Loucy (cell line): ENCODE results near the gene GCK.

ENCODE experiments used
- H2AFZ ChIP-seq: fragments of 200-600 bp; sonication (generic); 2 replicates; pipeline ENCODE4 v1.6.0; 2016; ENCODE audit warnings: antibody characterized with exemption, mild to moderate bottlenecking, low read length, moderate library complexity
- H3F3A ChIP-seq: fragments of 200-600 bp; 2 replicates; pipeline ENCODE4 v1.6.0; 2016; ENCODE audit warnings: antibody characterized with exemption, low read depth, mild to moderate bottlenecking
- H3K27me3 ChIP-seq: fragments of 200-600 bp; sonication (generic); 2 replicates; pipeline ENCODE4 v1.6.1; 2014; ENCODE audit warnings: low read length, mild to moderate bottlenecking; ENCODE audit not compliant: insufficient read depth, poor library complexity, severe bottlenecking
- H3K36me3 ChIP-seq: fragments of 200-600 bp; sonication (generic); 2 replicates; pipeline ENCODE4 v1.6.1; 2016; ENCODE audit warnings: low read length; ENCODE audit not compliant: insufficient read depth
- H3K4me1 ChIP-seq: fragments of 200-600 bp; sonication (generic); 2 replicates; pipeline ENCODE4 v1.5.1; 2014; ENCODE audit warnings: low read length, mild to moderate bottlenecking; ENCODE audit not compliant: insufficient read depth, poor library complexity, severe bottlenecking
- H3K4me2 ChIP-seq: fragments of 200-600 bp; sonication (generic); 2 replicates; pipeline ENCODE4 v1.6.0; 2014; ENCODE audit warnings: antibody characterized with exemption, low read length, low read depth, mild to moderate bottlenecking; ENCODE audit not compliant: poor library complexity, severe bottlenecking
- H3K4me3 ChIP-seq: fragments of 200-600 bp; sonication (generic); 2 replicates; pipeline ENCODE4 v1.5.1; 2014; ENCODE audit warnings: low read length, mild to moderate bottlenecking, mixed read lengths; ENCODE audit not compliant: poor library complexity, severe bottlenecking
- H3K79me2 ChIP-seq: fragments of 200-600 bp; sonication (generic); 2 replicates; pipeline ENCODE4 v1.6.1; 2014; ENCODE audit warnings: low read length; ENCODE audit not compliant: insufficient read depth
- H3K9ac ChIP-seq: fragments of 200-600 bp; sonication (generic); 2 replicates; pipeline ENCODE4 v1.6.0; 2014; ENCODE audit warnings: mild to moderate bottlenecking, low read depth, low read length, moderate library complexity; ENCODE audit not compliant: poor library complexity, severe bottlenecking
- H3K9me2 ChIP-seq: fragments of 200-600 bp; sonication (generic); replicated peaks from 2 replicates; pipeline ENCODE4 v1.6.1; 2016; ENCODE audit warnings: low read depth, low read length, mixed read lengths
- H3K9me3 ChIP-seq: fragments of 200-600 bp; sonication (generic); 2 replicates; pipeline ENCODE4 v1.6.1; 2014; ENCODE audit warnings: mild to moderate bottlenecking, antibody characterized with exemption, low read length, low read depth; ENCODE audit not compliant: insufficient read depth
- H4K20me1 ChIP-seq: fragments of 200-600 bp; sonication (generic); 2 replicates; pipeline ENCODE4 v1.6.0; 2014; ENCODE audit warnings: antibody characterized with exemption, low read length, mild to moderate bottlenecking; ENCODE audit not compliant: insufficient read depth, poor library complexity, severe bottlenecking
- CTCF ChIP-seq: fragments of 200-600 bp; sonication (generic); conservative IDR thresholded peaks from 2 replicates; pipeline ENCODE4 v1.5.1; 2014; ENCODE audit warnings: mild to moderate bottlenecking, antibody characterized with exemption, low read length
- EZH2phosphoT487 ChIP-seq: fragments of 200-600 bp; IDR thresholded peaks from 2 replicates; pipeline ENCODE4 v1.6.1; 2018; ENCODE audit warnings: antibody characterized with exemption, mild to moderate bottlenecking, moderate library complexity, borderline replicate concordance

Gene GCK

GRCh38 chr7:44116789-44117666, 72.2 kb downstream of the GCK start:
- peaks cover 40% of the 10 kb centered on the region for H3K79me2 ChIP-seq
- H3K9me2 ChIP-seq: no peaks in the 10 kb centered on the region
- H3F3A ChIP-seq: no peaks in the 10 kb centered on the region
- H3K27me3 ChIP-seq: no peaks in the 10 kb centered on the region
- no peaks in the 10 kb centered on the region for H3K9me3 ChIP-seq
- no peak overlapping the region for H2AFZ ChIP-seq
- peaks cover 32% of the 10 kb centered on the region for H3K4me1 ChIP-seq
- TF ChIP-seq CTCF: no peak
- TF ChIP-seq EZH2phosphoT487: no peak
- no peak overlapping the region for H3K9ac ChIP-seq
- no peaks in the 10 kb centered on the region for H4K20me1 ChIP-seq
- H3K4me2 ChIP-seq: no peak overlapping the region
- H3K36me3 ChIP-seq: peaks cover 35% of the 10 kb centered on the region; the same call in 1 of the 2 replicates
- no peak overlapping the region for H3K4me3 ChIP-seq

- no peak for TF ChIP-seq CTCF
- TF ChIP-seq EZH2phosphoT487: no peak
- no peak overlapping the region for H2AFZ ChIP-seq
- no peak overlapping the region for H3K4me3 ChIP-seq
- H3F3A ChIP-seq: no peaks in the 10 kb centered on the region
- peaks cover 43% of the 10 kb centered on the region; the same call in 1 of the 2 replicates for H3K36me3 ChIP-seq
- H3K9me2 ChIP-seq: no peaks in the 10 kb centered on the region
- H3K27me3 ChIP-seq: no peaks in the 10 kb centered on the region
- no peaks in the 10 kb centered on the region for H4K20me1 ChIP-seq
- no peak overlapping the region for H3K9ac ChIP-seq
- H3K79me2 ChIP-seq: peaks cover 32% of the 10 kb centered on the region
- H3K4me2 ChIP-seq: no peak overlapping the region
- H3K9me3 ChIP-seq: no peaks in the 10 kb centered on the region
- peaks cover 25% of the 10 kb centered on the region for H3K4me1 ChIP-seq
These were observed 73.0 kb downstream of the GCK start for GRCh38 chr7:44116087-44116788.

- H3K9ac ChIP-seq: no peak overlapping the region
- H3F3A ChIP-seq: no peaks in the 10 kb centered on the region
- peaks cover 47% of the 10 kb centered on the region; the same call in 1 of the 2 replicates for H3K36me3 ChIP-seq
- H2AFZ ChIP-seq: no peak overlapping the region
- no peaks in the 10 kb centered on the region for H3K9me3 ChIP-seq
- H3K4me1 ChIP-seq: peaks cover 10% of the 10 kb centered on the region
- H3K9me2 ChIP-seq: no peaks in the 10 kb centered on the region
- peaks cover 17% of the 10 kb centered on the region; the same call in 1 of the 2 replicates for H3K79me2 ChIP-seq
- no peak overlapping the region for H3K4me3 ChIP-seq
- H3K27me3 ChIP-seq: no peaks in the 10 kb centered on the region
- no peak overlapping the region for H3K4me2 ChIP-seq
- H4K20me1 ChIP-seq: no peaks in the 10 kb centered on the region
- TF ChIP-seq CTCF (no peak), EZH2phosphoT487 (no peak)
These were observed 74.5 kb downstream of the GCK start for GRCh38 chr7:44114586-44115310.
